Activated B cell treated with CpG ODN at 0.5 μM for 24 hours (primary cell): Measurements from ENCODE around the gene ADRA2C. TPM values are rescaled to one million over a fixed set of nuclear protein-coding genes. Genes with fewer than 3 reads are reported as not detected.

ENCODE experiments used
- ATAC-seq: fragments of 200-7000 bp; cut with Tn5 transposase; one replicate; pipeline ENCODE4 v1.10.0; 2021; ENCODE audit warnings: low read depth, mild to moderate bottlenecking, moderate library complexity
- CTCF ChIA-PET: fragments of 350-600 bp; sonication (Branson Sonifier 250); formaldehyde crosslinking; loops from one replicate; lab custom pipeline; 2021; ENCODE audit warnings: antibody characterized with exemption; lab: Charles Lee
- POLR2A ChIA-PET: fragments of 350-600 bp; sonication (Branson Sonifier 250); formaldehyde crosslinking; loops from one replicate; lab custom pipeline; 2021; ENCODE audit warnings: antibody characterized with exemption; lab: Charles Lee
- DNase-seq: peaks from one replicate; pipeline ENCODE4 v3.0.0; 2022
- H3K27ac Mint-ChIP-seq: one replicate; pipeline ENCODE4 v1.8.0; 2020; ENCODE audit warnings: mixed read lengths
- H3K27me3 Mint-ChIP-seq: one replicate; pipeline ENCODE4 v1.8.0; 2021; ENCODE audit warnings: mixed read lengths
- H3K36me3 Mint-ChIP-seq: one replicate; pipeline ENCODE4 v1.8.0; 2021; ENCODE audit warnings: low read depth, mixed read lengths
- H3K4me1 Mint-ChIP-seq: one replicate; pipeline ENCODE4 v1.8.0; 2021; ENCODE audit warnings: mixed read lengths
- H3K4me3 Mint-ChIP-seq: one replicate; pipeline ENCODE4 v1.8.0; 2020; ENCODE audit warnings: mild to moderate bottlenecking, mixed read lengths
- H3K9me3 Mint-ChIP-seq: one replicate; pipeline ENCODE4 v1.8.0; 2020; ENCODE audit warnings: mixed read lengths
- CTCF ChIP-seq: fragments of 200-600 bp; IDR thresholded peaks from one replicate; pipeline ENCODE4 v1.8.0; 2022; ENCODE audit warnings: antibody characterized with exemption, mild to moderate bottlenecking
- intact Hi-C: fragments of 100-400 bp; cut with micrococcal nuclease; formaldehyde crosslinking; loops from one replicate; pipeline ENCODE4 v1.15.1; 2024
- total RNA-seq: library from RNA; stranded (reverse); gene quantifications from 2 replicates; pipeline ENCODE4 v1.2.3, GENCODE V29; 2022

The ADRA2C gene
- total RNA-seq, 1 donor from 2014 or later: not detected

- no peak overlapping the region for H3K27ac Mint-ChIP-seq
- H3K4me3 Mint-ChIP-seq: peak overlapping the region; percentile 58
- peaks cover 27% of the 10 kb centered on the region for H3K27me3 Mint-ChIP-seq
- CTCF ChIA-PET: no interaction called here
- H3K9me3 Mint-ChIP-seq: no peaks in the 10 kb centered on the region
- H3K4me1 Mint-ChIP-seq: peaks cover 6% of the 10 kb centered on the region
- intact Hi-C loops: no loop called here
- POLR2A ChIA-PET: no interaction called here
- no peak for DNase-seq
- ATAC-seq: no peak
- H3K36me3 Mint-ChIP-seq: no peaks in the 10 kb centered on the region
- TF ChIP-seq CTCF: no peak
Measured at GRCh38 chr4:3767570-3768288, 1.5 kb downstream of the ADRA2C start.

- no peak for TF ChIP-seq CTCF
- Mint-ChIP-seq H3K27ac (no peak overlapping the region), H3K4me3 (no peak overlapping the region), H3K9me3 (no peaks in the 10 kb centered on the region), H3K4me1 (peaks cover 6% of the 10 kb centered on the region), H3K27me3 (peaks cover 22% of the 10 kb centered on the region), H3K36me3 (no peaks in the 10 kb centered on the region)
- DNase-seq: no peak
- intact Hi-C loops: no loop called here
- ChIA-PET POLR2A (no interaction called here), CTCF (no interaction called here)
- ATAC-seq: no peak
Measured at GRCh38 chr4:3768842-3769641, 2.9 kb downstream of the ADRA2C start.

- intact Hi-C loops: no loop called here
- peaks cover 18% of the 10 kb centered on the region for H3K27me3 Mint-ChIP-seq
- ChIA-PET POLR2A (no interaction called here), CTCF (no interaction called here)
- TF ChIP-seq CTCF: no peak
- H3K4me3 Mint-ChIP-seq: no peak overlapping the region
- H3K36me3 Mint-ChIP-seq: no peaks in the 10 kb centered on the region
- H3K27ac Mint-ChIP-seq: no peak overlapping the region
- peaks cover 6% of the 10 kb centered on the region for H3K4me1 Mint-ChIP-seq
- H3K9me3 Mint-ChIP-seq: no peaks in the 10 kb centered on the region
- DNase-seq (no peak), ATAC-seq (no peak)
Measured at GRCh38 chr4:3769642-3770184, 3.5 kb downstream of the ADRA2C start.

- ChIA-PET POLR2A (no interaction called here), CTCF (no interaction called here)
- Mint-ChIP-seq H3K27me3 (peaks cover 16% of the 10 kb centered on the region), H3K9me3 (no peaks in the 10 kb centered on the region), H3K4me3 (no peak overlapping the region), H3K27ac (no peak overlapping the region), H3K36me3 (no peaks in the 10 kb centered on the region), H3K4me1 (peaks cover 6% of the 10 kb centered on the region)
- ATAC-seq (no peak), DNase-seq (no peak)
- no peak for TF ChIP-seq CTCF
- intact Hi-C loops: no loop called here
Measured at GRCh38 chr4:3770323-3771163, 4.4 kb downstream of the ADRA2C start.
